ENCODE measurements around the gene OR1A2. TPM values are rescaled to one million over a fixed set of nuclear protein-coding genes. Genes with fewer than 3 reads are reported as not detected.
"Not testable (repeated sequence)": the region's sequence is repeated elsewhere in the genome, so short reads cannot be mapped to it uniquely, and the experiment has no call there.

Gene OR1A2
- total RNA-seq, 3 donors from 2014 or later = not detected

DNA sequence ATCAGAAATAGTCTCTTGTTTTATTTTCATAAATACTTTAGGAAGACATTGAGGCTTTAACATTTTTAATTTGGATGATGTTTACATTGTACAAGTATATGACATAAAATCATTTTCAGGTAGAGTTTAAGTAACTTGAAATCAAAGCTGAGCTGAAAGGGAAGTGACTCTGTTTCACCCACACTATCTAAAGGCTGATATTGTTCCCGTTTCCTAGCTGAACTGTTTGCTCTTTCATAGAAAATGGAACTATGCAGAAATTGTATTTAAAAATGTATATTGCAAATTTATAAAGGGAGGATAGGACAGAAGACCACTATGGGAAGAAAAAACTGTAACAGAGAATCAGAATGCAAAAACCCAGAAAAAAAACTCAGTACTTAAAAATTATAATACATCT is 47.5 kb downstream of the OR1A2 start:
- intact Hi-C loops (cut with DNase I, micrococcal nuclease); H3K4me1 ChIP-seq (ENCODE audit: low read depth); H3K4me3 ChIP-seq: not testable (repeated sequence)

More for the DNA sequence above, 47.5 kb downstream of the OR1A2 start:
- ATAC-seq; DNase-seq; H3K9me3 ChIP-seq; H3K36me3 ChIP-seq (ENCODE audit: low read depth): not testable (repeated sequence)

Other genes starting within 250 kb of the OR1A2 start
- not detected for gene OR1D5, start 133.9 kb upstream of the OR1A2 start, total RNA-seq
- not detected for gene OR1D2, start 93.1 kb upstream of the OR1A2 start, total RNA-seq
- gene OR1G1, start 70.0 kb upstream of the OR1A2 start, total RNA-seq = not detected
- not detected for gene OR1A1, start 10.1 kb downstream of the OR1A2 start, total RNA-seq
- gene OR3A1, start 100.8 kb downstream of the OR1A2 start, total RNA-seq = under 1 TPM in 1 of 3 donors, not detected in 2; 0.32 TPM
- gene OR3A2, start 188.8 kb downstream of the OR1A2 start, total RNA-seq = 1 to 10 TPM in 1 of 3 donors, not detected in 2; 1.3 TPM
- not detected for gene OR1E1, start 200.9 kb downstream of the OR1A2 start, total RNA-seq
- not detected for gene OR3A3, start 213.9 kb downstream of the OR1A2 start, total RNA-seq
- not detected for gene OR1E2, start 236.3 kb downstream of the OR1A2 start, total RNA-seq